ENCODE data around the gene EPHB1. TPM values are rescaled to one million over a fixed set of nuclear protein-coding genes. Genes with fewer than 3 reads are reported as not detected.
A peak's percentile ranks its signal among the peaks of the same experiment; 100 is the strongest.

The EPHB1 gene
- 1 to 10 TPM in 1 of 4 donors, under 1 TPM in 1, not detected in 2; 0.65 to 1.0 TPM for polyA plus RNA-seq
- long read RNA-seq, donor 1 = 0 reads
- long read RNA-seq, donor 2 = 0 reads
- long read RNA-seq, donor 3 = 0 reads
- long read RNA-seq, donor 4 = 0 reads
- long read RNA-seq, donor 5 = 0 reads
- long read RNA-seq, donor 6 = 0 reads
- long read RNA-seq, donor 7 = 0 reads
- long read RNA-seq, donor 8, full-length matches to known transcripts = 1 of 1 reads
- long read RNA-seq, donor 8, partial matches to known transcripts = 0 of 1 reads
- long read RNA-seq, donor 8, other reads (novel, unspliced or antisense) = 0 of 1 reads
- long read RNA-seq, donor 9 = 0 reads
- long read RNA-seq, donor 10 = 0 reads

DNA sequence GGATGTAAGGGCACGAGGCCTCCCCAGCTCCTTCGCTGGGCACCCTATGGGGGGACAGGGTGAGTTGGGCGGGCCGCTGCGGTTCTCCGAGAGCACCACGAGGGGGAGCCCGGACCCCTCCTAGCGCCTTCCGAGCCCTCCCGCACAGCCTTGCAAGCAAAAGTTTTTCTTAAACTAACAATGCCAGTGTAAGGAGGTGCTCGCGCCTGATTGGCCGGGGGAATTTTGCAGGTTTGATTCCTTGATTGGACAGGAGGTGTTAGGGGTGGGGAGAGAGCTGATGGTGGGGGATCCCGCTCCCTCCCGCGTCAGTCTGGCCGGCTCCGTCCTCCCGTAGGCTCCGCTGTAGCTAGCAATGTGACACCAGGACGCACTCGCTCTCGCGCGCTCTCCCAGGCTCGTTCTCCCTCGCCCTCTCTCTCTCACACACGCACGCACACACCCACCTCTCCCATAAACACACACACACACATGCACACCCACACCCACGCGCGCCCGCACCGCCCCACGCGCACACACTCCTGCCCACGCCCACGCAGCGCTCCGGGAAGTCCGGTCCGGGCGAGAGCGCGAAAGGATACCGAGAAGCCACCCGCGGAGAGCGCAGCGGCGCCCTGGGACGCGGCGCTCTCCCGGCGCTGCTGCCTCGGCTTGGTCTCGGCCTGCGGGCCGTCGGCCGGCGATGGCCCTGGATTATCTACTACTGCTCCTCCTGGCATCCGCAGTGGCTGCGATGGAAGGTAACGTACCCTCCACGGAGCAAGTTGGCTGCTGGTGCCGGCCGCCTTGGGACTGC is at the start of gene EPHB1:
EPHB1 (plus strand) TSS at position 311 of the 796 bp plus-strand sequence.
- 1% methylated on average over 65 to 70 of the region's 70 CpGs for WGBS, 3 donors
- FAIRE-seq (no peak), DNase-seq (peak; percentile 78 to 87)
- no peaks in the 10 kb centered on the region for H3K9me3 ChIP-seq (ENCODE audit: control insufficient read depth in 2 of 2, insufficient read depth in 1 of 2, low read depth in 1 of 2, low read length in 1 of 2)
- H3K27me3 ChIP-seq (ENCODE audit: control insufficient read depth in 3 of 3, insufficient read depth in 3 of 3, low read length in 3 of 3) = peaks cover 9 to 47% (median 10%) of the 10 kb centered on the region in 3 donors
- peaks cover 0 to 5% (median 0%) of the 10 kb centered on the region in 3 donors for H3K4me1 ChIP-seq (ENCODE audit: control insufficient read depth in 3 of 3, insufficient read depth in 2 of 3, low read depth in 1 of 3, low read length in 2 of 3)
- no peaks in the 10 kb centered on the region for H3K36me3 ChIP-seq (ENCODE audit: control insufficient read depth in 3 of 3, insufficient read depth in 2 of 3, low read depth in 1 of 3, low read length in 3 of 3)
- H3K27ac ChIP-seq (ENCODE audit: low read depth in 1 of 3, low read length in 2 of 3) = no peak within 1 kb of the TSS
- H3K4me3 ChIP-seq (ENCODE audit: low read depth in 1 of 3, low read length in 3 of 3) = peak within 1 kb of the TSS in 2 of 3 donors; percentile 40 to 41

DNA sequence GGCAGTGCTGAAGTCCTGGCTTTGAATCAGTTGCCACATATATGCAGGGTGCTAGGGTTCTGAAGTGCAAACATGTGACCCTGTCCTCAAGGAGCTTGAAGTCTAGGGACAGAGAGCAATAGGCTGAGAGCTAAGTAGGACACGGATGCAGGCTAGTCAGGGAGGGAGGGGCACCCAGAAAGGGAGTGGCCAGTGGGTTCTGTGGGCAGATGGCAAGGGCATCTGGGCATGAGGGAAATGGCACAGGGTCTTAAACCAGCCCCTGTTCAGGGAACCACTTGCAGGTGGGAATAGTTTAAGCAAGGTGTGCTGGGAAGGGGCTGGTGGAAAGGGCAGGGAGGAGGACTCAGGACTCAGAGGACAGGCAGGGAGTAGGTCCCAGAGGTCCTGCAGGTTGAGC is 46.4 kb upstream of the EPHB1 start:
- no peak for DNase-seq
- no peaks in the 10 kb centered on the region for H3K36me3 ChIP-seq (ENCODE audit: control insufficient read depth in 3 of 3, insufficient read depth in 2 of 3, low read depth in 1 of 3, low read length in 3 of 3)
- no peak for FAIRE-seq
- WGBS, 3 donors = 82 to 98% (median 89%) methylated on average over 1 of the region's 1 CpG
- H3K4me1 ChIP-seq (ENCODE audit: control insufficient read depth in 3 of 3, insufficient read depth in 2 of 3, low read depth in 1 of 3, low read length in 2 of 3) = no peaks in the 10 kb centered on the region
- no peaks in the 10 kb centered on the region for H3K27me3 ChIP-seq (ENCODE audit: control insufficient read depth in 3 of 3, insufficient read depth in 3 of 3, low read length in 3 of 3)
- no peaks in the 10 kb centered on the region for H3K9me3 ChIP-seq (ENCODE audit: control insufficient read depth in 2 of 2, insufficient read depth in 1 of 2, low read depth in 1 of 2, low read length in 1 of 2)
- no peak overlapping the region for H3K4me3 ChIP-seq (ENCODE audit: low read depth in 1 of 3, low read length in 3 of 3)
- no peak overlapping the region for H3K27ac ChIP-seq (ENCODE audit: low read depth in 1 of 3, low read length in 2 of 3)

DNA sequence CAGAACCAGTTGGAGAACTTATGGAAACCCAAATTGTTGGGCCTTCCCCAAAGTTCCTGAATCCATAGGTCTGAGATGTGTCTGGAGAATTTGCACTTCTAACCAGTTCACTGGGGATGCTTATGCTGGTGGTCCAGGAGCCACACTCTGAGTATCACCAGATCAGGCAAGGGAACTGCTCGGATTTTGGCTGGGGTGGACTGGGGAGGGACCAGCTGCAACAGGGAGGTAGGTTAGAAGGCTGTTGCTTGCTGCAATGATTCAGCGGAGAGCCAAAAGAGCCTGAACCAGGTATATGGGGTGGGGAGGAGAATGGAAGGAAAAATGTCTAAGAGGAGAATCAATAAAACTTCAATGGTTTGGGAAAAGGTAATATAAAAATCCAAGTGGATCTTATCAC is 45.9 kb upstream of the EPHB1 start:
- no peak for FAIRE-seq
- no peaks in the 10 kb centered on the region for H3K4me1 ChIP-seq (ENCODE audit: control insufficient read depth in 3 of 3, insufficient read depth in 2 of 3, low read depth in 1 of 3, low read length in 2 of 3)

DNA sequence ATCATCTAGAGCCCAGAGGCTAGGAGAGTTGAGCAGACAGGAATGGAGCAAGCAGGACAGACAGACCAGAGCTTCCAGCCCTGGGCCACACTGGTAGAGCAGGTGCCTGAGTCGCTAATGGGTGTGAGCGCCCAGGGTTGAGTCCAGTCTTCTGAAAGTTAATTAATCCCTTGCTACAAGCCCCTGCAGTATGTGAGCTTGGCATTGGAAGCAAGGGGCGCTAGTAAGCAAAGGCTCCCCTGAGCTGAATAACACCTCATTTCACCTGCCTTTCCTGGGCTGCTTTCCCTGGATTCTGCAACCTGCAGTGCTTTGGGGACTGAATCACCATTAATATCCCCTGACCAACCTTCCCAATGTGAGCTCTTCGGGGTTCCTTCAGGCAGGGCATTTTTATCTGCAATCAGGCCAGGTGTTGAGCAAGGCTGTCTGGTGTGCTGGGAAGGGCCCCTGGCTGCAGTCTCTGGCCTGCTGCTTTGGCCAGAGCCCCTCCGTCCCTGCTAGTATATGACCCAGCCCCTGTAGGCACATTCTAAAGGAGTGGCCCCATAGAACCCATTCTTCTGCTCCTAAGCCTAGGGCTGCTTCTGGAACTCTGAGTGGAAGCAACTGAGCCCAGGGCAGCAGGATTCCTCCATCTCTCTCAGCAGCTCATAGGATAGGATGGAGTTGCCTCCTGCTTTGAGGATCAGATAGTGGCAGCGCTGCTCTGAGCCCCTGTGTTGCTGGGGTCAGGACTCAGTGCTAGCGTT is 45.1 kb upstream of the EPHB1 start:
- 79 to 83% (median 80%) methylated on average over 7 of the region's 7 CpGs for WGBS, 3 donors
- DNase-seq (no peak), FAIRE-seq (no peak)
- Histone ChIP-seq H3K4me1 (ENCODE audit: control insufficient read depth in 3 of 3, insufficient read depth in 2 of 3, low read depth in 1 of 3, low read length in 2 of 3) (no peaks in the 10 kb centered on the region), H3K4me3 (ENCODE audit: low read depth in 1 of 3, low read length in 3 of 3) (no peak overlapping the region), H3K9me3 (ENCODE audit: control insufficient read depth in 2 of 2, insufficient read depth in 1 of 2, low read depth in 1 of 2, low read length in 1 of 2) (peaks cover 0 to under 1% of the 10 kb centered on the region in 2 donors), H3K27me3 (ENCODE audit: control insufficient read depth in 3 of 3, insufficient read depth in 3 of 3, low read length in 3 of 3) (no peaks in the 10 kb centered on the region), H3K36me3 (ENCODE audit: control insufficient read depth in 3 of 3, insufficient read depth in 2 of 3, low read depth in 1 of 3, low read length in 3 of 3) (no peaks in the 10 kb centered on the region), H3K27ac (ENCODE audit: low read depth in 1 of 3, low read length in 2 of 3) (no peak overlapping the region)

More for the DNA sequence above, 45.9 kb upstream of the EPHB1 start:
- WGBS, 3 donors = 82 to 95% (median 86%) methylated on average over 2 of the region's 2 CpGs
- no peaks in the 10 kb centered on the region for H3K9me3 ChIP-seq (ENCODE audit: control insufficient read depth in 2 of 2, insufficient read depth in 1 of 2, low read depth in 1 of 2, low read length in 1 of 2)
- DNase-seq = no peak
- H3K27ac ChIP-seq (ENCODE audit: low read depth in 1 of 3, low read length in 2 of 3) = no peak overlapping the region
- no peak overlapping the region for H3K4me3 ChIP-seq (ENCODE audit: low read depth in 1 of 3, low read length in 3 of 3)
- H3K27me3 ChIP-seq (ENCODE audit: control insufficient read depth in 3 of 3, insufficient read depth in 3 of 3, low read length in 3 of 3) = no peaks in the 10 kb centered on the region
- H3K36me3 ChIP-seq (ENCODE audit: control insufficient read depth in 3 of 3, insufficient read depth in 2 of 3, low read depth in 1 of 3, low read length in 3 of 3) = no peaks in the 10 kb centered on the region

DNA sequence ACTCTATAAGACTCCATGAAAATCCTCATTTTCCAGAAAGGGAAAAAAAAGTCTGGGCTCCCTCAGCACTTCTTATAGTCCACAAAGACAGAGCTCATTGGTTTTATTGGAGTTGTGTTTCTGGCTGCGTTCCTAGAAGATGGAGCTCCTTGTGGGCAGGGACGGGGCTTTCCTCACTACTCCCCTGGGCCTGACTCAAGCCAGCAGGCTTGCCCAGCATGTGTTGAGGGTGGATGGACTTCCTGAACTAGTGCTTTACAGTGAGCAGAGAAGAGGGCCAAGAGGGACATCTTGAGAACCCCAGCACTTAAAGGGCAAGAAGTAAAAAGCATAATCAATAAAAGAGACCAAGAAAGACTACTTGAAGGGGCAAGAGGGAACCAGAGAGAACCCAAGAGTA is 43.2 kb upstream of the EPHB1 start:
- Histone ChIP-seq H3K4me1 (ENCODE audit: control insufficient read depth in 3 of 3, insufficient read depth in 2 of 3, low read depth in 1 of 3, low read length in 2 of 3) (no peaks in the 10 kb centered on the region), H3K9me3 (ENCODE audit: control insufficient read depth in 2 of 2, insufficient read depth in 1 of 2, low read depth in 1 of 2, low read length in 1 of 2) (peaks cover 0 to 4% of the 10 kb centered on the region in 2 donors), H3K4me3 (ENCODE audit: low read depth in 1 of 3, low read length in 3 of 3) (no peak overlapping the region), H3K27me3 (ENCODE audit: control insufficient read depth in 3 of 3, insufficient read depth in 3 of 3, low read length in 3 of 3) (no peaks in the 10 kb centered on the region), H3K27ac (ENCODE audit: low read depth in 1 of 3, low read length in 2 of 3) (no peak overlapping the region), H3K36me3 (ENCODE audit: control insufficient read depth in 3 of 3, insufficient read depth in 2 of 3, low read depth in 1 of 3, low read length in 3 of 3) (no peaks in the 10 kb centered on the region)
- FAIRE-seq (no peak), DNase-seq (no peak)
- WGBS, 3 donors = 58 to 92% (median 88%) methylated on average over 2 of the region's 2 CpGs

DNA sequence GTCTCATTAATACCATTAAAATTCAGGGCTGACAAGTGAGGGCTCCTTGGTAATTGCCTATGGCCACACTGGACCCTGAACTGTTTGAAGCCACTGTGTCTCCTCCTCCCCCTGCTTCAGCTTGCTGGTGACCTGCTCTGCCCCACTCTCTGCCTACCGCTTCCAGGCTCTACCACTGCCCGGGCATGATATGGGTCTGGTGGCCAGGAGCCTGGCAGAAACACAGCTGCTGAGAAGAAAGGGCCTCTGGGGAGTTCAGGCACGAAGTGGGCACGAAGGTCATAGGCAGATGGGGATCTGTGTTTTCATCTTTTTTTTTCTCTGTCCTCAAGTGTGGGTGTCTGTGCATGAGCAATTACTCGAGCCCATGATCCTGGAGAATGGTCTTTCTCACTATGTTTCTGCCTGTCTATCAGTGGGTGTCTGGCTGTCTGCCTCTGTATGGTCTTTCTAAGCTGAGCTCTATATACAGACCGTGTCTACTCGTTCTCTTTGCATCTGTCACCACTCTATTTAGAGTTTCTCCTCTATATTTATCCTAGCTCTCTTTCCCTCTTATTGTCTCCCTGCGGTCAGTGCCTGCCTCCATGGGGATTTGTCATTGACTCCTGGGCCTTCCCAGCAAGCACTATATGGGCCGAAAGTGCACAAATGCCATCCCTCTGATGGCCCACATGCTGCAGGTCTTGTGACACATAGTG is 42.1 kb upstream of the EPHB1 start:
- DNase-seq = no peak
- no peaks in the 10 kb centered on the region for H3K4me1 ChIP-seq (ENCODE audit: control insufficient read depth in 3 of 3, insufficient read depth in 2 of 3, low read depth in 1 of 3, low read length in 2 of 3)

DNA sequence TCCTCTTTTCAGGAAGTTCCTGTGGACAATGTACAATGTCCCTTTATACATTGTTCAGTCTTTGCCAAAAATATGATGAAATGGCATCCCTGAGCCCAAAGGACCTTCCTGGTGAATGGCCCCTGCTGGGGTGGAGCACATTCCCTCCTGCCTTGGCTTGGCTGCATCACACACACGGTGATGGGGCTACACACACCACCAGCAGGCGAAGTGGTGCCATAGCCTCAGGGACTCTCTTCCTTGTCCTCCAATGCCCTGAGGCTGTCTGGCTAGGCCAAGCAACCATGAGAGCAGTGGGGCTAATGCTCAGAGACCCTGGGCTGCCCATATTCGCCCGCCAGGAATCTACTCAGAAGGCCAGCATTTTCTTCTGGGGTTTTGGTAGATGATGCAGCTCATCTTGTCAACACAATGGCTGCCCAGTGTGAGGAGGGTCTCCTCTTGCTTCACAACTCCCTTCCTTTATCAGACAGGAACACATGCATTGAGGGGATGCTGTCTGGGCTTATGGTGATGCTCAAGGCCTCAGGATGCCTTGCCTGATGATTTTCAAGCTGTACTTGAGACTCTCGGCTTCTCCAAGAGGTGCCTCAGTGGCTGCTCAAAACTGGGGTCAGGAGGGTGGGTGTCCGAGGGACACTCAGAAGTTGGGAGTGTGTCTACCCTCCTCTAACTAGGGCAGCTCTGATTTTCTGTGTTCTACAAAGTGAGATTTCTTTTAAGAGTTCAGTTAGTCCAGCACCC is 40.9 kb upstream of the EPHB1 start:
- Histone ChIP-seq H3K36me3 (ENCODE audit: control insufficient read depth in 3 of 3, insufficient read depth in 2 of 3, low read depth in 1 of 3, low read length in 3 of 3) (no peaks in the 10 kb centered on the region), H3K27me3 (ENCODE audit: control insufficient read depth in 3 of 3, insufficient read depth in 3 of 3, low read length in 3 of 3) (no peaks in the 10 kb centered on the region), H3K9me3 (ENCODE audit: control insufficient read depth in 2 of 2, insufficient read depth in 1 of 2, low read depth in 1 of 2, low read length in 1 of 2) (peaks cover 0 to 4% of the 10 kb centered on the region in 2 donors), H3K4me3 (ENCODE audit: low read depth in 1 of 3, low read length in 3 of 3) (no peak overlapping the region), H3K4me1 (ENCODE audit: control insufficient read depth in 3 of 3, insufficient read depth in 2 of 3, low read depth in 1 of 3, low read length in 2 of 3) (no peaks in the 10 kb centered on the region), H3K27ac (ENCODE audit: low read depth in 1 of 3, low read length in 2 of 3) (no peak overlapping the region)
- WGBS, 3 donors = 63 to 69% (median 66%) methylated on average over 6 of the region's 6 CpGs
- FAIRE-seq = no peak
- DNase-seq = no peak

More for the DNA sequence above, 42.1 kb upstream of the EPHB1 start:
- Histone ChIP-seq H3K4me3 (ENCODE audit: low read depth in 1 of 3, low read length in 3 of 3) (no peak overlapping the region), H3K27me3 (ENCODE audit: control insufficient read depth in 3 of 3, insufficient read depth in 3 of 3, low read length in 3 of 3) (no peaks in the 10 kb centered on the region), H3K9me3 (ENCODE audit: control insufficient read depth in 2 of 2, insufficient read depth in 1 of 2, low read depth in 1 of 2, low read length in 1 of 2) (peaks cover 0 to 4% of the 10 kb centered on the region in 2 donors), H3K36me3 (ENCODE audit: control insufficient read depth in 3 of 3, insufficient read depth in 2 of 3, low read depth in 1 of 3, low read length in 3 of 3) (no peaks in the 10 kb centered on the region), H3K27ac (ENCODE audit: low read depth in 1 of 3, low read length in 2 of 3) (no peak overlapping the region)
- 64 to 71% (median 71%) methylated on average over 9 of the region's 9 CpGs for WGBS, 3 donors
- no peak for FAIRE-seq
